Measurements from ENCODE around the gene OR8K3. TPM values are rescaled to one million over a fixed set of nuclear protein-coding genes. Genes with fewer than 3 reads are reported as not detected.

OR8K3 gene
- total and polyA plus RNA-seq, 2 of the 8 experiments (the other 6 are each of a cell fraction or from before 2014, with no cell fraction given), result not detected

- TF ChIP-seq POLR2AphosphoS5 (IDR thresholded peaks at IDR 0.05; ENCODE audit: low read depth, low read length), result no peak
Measured at GRCh38 chr11:56296898-56297297, 18.0 kb upstream of the OR8K3 start (continued).
